ACHN (cell line): Measurements from ENCODE around the gene VWA1.

ENCODE experiments used
- DNase-seq: peaks from one replicate; pipeline ENCODE4 v3.0.0-alpha.2; 2015
- in situ Hi-C: cut with HindIII; loops from 2 replicates; pipeline ENCODE4 v1.10.0; 2017; ENCODE audit warnings: low sequenced_read_pairs, low pct_ligation_motif_present, low pct_unique_long_range_greater_than_20kb

VWA1 gene

DNA sequence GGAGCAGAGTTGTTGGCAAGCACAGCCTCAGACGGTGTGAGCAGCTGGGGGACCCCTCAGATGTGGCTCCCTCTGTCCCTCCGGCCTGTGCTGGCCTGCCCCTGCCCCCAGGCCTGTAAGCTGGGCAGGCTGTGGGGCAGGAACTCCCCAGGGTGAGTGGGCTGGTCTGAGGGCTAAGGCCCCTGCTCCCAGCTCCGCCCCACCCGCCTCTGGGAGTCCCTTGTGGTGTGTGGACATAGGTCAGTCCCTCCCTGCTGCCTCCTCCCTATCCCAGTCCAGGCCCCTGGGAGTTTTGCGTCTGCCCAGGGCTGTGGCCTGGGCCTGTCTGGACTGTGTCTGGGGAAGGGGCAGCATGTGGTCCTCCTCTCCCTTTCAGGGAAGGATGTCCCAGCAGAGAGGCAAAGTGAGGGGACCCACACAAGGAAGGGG lies 3.6 kb upstream of the VWA1 start:
- no peak for DNase-seq
- in situ Hi-C loops, result no loop called here

DNA sequence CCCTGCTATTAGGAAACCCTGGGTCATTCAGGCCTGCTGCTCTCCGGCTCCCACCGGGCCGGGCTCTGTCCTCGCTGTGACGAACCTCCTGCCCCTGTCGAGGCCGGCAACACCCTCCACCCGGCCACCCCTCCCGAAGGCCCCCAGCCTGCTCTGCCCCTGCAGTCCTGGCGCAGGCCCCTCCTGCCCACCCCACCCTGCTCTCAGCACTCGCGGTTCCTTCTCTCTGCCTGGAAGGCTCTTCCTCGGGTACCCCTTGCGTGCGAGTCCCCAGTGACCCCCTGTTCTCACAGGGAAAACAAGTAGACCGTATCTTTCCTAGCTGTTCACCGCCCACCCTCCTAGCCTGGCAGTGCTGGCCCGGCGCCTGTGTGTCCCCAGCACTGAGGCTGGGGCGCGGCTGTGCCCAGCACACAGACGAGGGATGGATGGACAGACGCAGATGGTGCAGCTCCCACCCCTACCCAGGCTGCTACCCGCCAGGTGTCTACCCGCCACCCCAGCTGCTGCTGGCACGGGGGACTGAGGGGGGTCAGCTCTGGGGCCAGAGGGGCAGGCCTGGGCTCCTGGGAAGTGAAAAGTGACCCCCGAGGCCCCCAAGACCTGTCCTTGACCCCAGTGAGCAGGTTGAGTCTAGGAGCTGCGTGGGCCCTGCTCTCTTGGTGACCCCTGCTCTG lies 3.1 kb upstream of the VWA1 start:
- in situ Hi-C loops, result no loop called here
- no peak for DNase-seq

DNA sequence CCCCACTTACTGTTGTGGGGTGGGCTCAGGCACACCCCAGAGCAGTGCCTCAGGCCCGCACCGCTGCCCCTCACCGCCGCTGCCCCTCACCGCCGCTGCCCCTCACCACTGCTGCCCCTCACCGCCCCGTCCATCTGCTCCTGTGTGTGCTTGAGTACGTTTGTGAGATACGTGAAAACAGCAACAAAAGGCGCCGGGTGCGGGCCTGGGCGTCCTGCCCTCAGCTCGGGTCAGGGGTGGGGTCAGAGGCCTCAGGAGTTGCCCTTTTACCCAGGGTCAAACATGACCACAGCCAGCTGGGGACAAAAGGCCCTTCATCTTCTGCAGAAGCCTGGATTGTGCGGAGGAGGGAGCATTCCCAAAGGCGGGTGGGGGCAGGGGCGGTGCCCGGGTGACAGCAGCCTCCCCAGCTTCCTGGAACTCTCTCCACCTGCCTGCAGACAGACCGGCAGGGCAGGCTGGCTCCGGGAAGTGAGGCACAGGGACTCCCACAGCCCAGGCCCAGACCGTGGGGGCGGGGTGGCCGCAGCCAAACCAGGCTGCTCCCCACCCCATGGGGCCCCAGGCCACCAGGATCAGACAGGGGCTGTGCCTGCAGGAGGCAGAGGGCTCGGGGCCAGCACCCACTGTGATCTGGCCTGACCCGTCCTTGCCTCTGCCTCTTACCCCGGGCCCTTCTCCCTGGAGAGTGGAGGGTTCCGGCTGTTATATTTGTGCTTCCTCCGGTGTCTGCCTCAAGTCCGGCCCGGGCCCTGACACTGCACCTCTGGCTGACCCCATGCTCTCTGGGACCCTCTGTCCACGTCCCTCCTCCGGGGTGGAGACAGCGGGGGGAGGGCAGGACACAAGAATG lies 2.3 kb upstream of the VWA1 start:
- no peak for DNase-seq
- in situ Hi-C loops, result no loop called here

DNA sequence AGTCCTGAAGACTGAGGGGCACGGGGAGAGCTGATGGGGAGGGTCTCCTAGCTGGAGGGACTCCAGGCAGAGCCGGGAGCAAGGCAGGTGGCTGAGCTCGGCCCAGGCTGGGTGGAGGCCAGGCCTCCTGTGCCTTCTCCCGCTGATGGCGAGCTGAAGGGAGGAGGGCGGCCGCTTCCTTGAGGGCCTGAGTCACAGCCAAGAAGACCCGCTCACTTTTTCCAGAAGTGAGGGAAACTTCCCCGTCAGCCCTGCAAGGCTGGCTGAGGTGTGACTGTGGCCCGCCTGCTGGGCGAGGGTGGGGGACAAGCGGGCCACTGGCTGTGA lies 1.7 kb upstream of the VWA1 start:
- in situ Hi-C loops, result no loop called here
- no peak for DNase-seq

DNA sequence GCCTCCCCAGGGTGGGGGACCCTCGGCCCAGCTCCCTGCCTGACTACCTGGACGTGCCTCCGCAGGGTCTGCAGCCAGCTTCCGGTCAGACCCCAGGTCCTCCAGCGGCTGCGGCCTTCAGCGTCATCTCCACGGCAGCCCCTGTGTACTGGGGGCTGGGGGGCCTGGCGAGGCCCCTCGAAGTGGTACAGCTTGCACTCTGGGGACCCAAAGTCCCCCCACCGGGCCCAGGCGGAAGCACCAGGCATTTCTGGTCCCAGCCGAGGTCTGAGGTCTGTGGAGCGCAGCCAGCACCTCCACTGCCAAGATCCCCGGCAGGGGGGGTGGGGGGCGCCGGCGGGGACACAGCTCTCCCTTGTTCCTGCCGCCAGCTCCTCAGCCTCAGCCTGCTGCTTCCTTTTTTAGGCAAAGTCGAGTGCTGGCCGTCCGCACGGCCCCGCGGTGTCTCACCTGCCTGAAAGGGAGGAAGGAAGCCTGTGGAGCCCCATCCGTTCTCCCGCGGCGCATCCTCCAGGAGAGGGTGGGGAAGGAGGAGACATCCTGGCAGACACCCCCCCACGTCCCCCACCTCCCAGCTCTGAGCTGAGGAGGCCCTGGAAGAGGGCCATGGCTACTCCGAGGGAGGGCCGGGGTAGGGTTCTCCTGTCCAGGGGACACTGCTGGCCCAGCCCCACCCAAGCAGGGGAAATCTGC lies 1.2 kb upstream of the VWA1 start:
- DNase-seq, result no peak
- in situ Hi-C loops, result no loop called here

DNA sequence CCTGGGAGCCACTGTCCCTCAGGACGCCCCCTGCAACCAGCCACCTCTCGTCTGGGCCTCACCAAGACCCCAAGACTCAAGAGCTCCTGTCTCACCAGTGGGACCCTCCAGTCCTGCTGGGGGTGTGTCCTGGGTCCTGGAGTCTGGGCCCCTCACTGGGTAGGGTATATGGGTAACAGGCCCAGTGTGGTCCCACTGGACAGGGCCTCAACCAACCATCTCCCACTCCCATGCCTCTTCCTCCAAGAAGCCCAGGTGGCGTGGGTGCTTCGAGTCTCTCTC lies 725 bp upstream of the VWA1 start:
- no peak for DNase-seq
- in situ Hi-C loops, result no loop called here

DNA sequence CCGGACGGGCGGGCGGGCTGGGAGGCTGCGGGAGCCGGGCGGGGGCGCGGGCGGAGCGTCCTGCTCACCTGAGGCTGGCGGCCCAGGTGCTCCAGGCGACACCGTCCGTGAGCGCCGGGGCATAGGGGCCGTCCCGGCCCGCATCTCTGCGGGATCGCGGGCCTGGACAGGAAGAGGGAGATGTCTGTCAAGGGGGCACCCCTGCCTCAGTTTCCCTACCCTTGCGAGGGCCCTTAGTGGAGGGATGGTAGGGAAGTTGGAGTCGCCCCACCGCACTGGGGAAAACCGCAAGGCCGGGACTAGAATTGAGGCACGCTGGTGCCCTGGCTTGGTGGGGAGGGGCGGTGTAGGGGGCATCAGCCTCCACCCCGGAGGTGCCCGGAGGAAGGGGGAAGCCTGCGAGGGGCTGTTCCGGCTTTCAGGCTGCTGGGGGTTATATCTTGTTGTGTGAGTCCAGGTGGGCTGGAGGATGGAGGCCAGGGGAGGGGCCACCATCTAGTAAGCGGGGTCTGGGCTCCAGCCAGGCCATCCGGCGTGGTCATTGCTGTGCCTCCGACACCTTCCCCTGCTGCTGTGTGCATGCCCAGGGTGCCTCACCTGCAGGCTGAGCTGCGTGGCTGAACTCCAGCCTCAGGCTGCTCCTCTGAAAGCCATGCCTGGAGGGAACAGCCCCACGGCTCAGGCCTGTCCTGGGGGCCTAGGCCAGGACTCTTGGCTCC lies 580 bp downstream of the VWA1 start:
- DNase-seq, result no peak
- in situ Hi-C loops, result no loop called here

DNA sequence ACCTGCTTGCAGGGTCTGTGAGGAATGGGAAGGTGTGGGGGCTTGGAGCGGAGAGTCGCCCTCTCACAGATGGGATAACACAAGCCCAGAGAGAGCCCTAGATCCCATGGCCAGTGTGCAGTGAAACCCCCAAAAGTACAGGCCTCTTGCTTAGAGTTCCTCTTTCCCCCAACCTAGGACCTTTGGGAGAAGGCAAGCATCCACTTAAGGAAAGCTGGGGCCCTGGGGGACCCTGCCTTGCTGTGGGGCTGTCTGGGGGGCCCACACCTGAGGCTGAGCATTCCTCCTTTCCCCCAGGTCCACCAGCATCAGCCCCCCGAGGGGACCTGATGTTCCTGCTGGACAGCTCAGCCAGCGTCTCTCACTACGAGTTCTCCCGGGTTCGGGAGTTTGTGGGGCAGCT lies 1.1 kb downstream of the VWA1 start:
- in situ Hi-C loops, result no loop called here
- no peak for DNase-seq

DNA sequence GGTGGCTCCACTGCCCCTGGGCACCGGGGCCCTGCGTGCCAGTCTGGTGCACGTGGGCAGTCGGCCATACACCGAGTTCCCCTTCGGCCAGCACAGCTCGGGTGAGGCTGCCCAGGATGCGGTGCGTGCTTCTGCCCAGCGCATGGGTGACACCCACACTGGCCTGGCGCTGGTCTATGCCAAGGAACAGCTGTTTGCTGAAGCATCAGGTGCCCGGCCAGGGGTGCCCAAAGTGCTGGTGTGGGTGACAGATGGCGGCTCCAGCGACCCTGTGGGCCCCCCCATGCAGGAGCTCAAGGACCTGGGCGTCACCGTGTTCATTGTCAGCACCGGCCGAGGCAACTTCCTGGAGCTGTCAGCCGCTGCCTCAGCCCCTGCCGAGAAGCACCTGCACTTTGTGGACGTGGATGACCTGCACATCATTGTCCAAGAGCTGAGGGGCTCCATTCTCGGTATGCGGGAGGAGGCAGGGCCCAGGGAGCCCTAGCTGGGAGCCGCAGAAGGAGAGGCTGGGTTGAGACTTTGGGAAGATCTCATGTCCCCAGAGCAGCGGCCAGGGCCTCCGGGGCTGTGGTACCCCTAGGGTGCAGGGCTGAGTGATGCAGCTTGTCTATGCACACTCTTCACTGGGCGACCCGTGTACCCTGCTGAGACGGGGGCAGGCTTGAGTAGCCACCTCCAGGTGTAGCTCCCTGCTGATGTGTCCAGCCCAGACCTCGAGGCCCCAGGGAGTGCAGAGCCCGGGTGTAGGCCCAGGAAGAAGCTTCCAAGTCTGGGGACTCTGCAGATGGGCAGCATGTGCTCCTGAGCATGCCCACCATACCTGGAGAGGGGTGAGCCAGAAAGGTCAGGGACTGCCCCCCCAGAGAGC lies 1.8 kb downstream of the VWA1 start:
- in situ Hi-C loops, result no loop called here
- no peak for DNase-seq

DNA sequence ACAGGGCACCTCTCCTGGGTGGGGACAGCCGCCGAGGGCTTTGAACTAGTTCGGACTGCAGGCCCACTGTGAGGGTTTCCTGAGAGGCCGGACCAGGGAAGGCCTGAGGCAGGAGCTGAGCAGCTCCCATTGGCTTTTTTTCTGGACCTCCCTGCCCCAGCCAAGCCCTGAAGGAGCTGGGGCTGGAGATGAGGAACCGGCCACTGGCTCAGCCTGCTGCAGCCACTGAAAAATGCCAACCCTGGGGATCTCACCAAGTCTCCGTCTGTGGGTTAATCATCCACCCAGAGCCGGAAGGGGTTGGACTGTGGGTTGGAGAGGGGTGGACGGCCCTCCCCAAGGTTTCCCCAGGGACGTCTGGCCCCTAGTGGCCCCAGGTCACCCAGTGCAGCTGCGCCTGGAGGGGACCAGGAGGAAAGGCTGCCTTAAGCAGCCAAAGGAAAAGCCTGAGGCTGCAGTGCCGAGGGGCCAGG lies 2.5 kb downstream of the VWA1 start:
- peak; percentile 86 for DNase-seq

DNA sequence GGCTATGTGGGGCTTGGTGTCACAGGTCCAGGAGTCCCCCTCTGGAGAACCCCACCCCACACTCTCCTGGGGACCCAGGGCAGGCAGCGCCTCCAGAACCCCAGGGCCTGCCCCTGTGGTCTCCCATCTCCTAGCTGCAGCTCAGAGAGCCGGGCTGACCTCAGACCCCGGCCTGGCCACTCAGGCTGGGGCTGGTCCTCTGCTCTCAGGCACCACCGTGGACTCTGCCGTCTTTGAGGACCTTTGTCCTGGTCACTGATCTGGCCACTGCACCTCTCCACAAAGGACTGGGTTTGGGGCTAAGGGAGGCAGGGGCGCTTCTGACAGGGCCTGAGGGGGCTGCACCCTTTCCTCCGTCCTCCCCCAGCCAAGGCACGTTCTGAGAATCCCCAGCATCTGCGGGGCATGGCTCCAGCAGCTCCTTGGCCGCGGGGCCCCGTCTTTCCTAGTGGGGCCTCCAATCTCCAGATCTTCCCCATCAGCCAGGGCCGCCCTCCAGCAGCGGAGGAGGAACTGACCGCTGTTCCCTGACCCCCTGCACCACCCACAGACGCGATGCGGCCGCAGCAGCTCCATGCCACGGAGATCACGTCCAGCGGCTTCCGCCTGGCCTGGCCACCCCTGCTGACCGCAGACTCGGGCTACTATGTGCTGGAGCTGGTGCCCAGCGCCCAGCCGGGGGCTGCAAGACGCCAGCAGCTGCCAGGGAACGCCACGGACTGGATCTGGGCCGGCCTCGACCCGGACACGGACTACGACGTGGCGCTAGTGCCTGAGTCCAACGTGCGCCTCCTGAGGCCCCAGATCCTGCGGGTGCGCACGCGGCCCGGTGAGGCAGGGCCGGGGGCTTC lies 3.3 kb downstream of the VWA1 start:
- in situ Hi-C loops, result no loop called here

More for the DNA sequence above, 2.5 kb downstream of the VWA1 start:
- in situ Hi-C loops, result no loop called here

DNA sequence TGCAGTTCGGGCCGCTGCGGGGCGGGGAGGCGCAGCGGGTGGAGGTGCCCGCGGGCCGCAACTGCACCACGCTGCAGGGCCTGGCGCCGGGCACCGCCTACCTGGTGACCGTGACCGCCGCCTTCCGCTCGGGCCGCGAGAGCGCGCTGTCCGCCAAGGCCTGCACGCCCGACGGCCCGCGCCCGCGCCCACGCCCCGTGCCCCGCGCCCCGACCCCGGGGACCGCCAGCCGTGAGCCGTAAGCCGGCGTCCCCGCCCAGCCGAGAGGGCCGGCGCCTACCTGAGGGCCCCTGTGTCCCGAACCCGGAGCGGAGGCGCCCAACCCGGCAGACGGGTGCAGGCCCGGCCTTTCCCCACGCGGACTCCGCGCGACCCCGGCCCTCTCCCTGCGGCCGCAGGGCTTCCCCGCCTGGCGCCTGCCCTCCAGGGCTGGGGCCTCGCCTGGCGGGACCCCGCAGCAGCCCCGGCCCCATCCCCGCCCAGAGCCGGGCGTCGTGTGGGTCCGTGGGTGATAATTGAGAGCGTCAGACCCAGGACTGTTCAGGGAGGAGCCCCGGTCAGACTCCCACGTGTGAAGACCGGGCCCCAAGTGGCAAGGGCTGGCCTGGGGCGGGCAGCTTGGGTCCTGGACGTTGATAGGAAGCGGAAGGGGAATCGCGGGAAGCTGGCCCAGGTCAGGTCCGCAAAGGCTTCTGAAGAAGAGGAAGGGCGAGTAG lies 4.2 kb downstream of the VWA1 start:
- no peak for DNase-seq

More for the DNA sequence above, 3.3 kb downstream of the VWA1 start:
- DNase-seq, result no peak

DNA sequence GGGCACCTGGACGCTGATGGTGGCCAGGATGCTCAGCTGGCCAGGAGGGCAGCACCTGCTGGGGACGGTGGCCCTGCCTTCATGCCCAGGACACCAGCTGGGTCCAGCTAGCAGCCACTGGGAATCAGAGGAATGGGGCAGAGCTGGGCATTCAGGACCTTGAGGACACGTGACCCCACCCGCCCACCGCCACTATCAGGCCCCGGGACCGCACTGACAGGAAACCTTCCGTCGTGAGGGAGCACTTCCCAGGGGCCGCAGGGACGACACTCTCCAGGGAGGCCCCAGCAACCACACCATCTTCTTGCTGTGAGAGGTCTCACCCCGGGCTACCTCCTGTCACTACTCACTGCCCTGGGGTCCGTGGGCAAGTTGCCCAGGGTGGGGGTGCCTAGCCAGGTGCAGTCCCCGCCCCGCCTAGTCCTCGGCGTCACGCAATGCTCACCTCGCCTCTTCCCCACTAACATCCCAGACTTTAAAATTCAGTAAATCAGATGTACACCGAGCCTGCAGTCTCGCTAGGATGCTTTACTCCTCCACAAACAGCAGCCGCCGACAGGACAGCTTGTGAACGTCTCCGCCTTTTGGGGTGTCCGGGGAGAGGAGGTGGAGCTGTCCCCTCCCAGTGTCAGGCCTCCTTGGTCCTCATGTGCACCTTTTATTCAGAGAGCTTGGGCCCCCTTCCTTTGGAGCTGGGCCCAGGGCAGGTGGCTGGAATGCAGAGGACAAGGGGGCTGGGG lies 4.9 kb downstream of the VWA1 start:
- DNase-seq, result no peak

More for the DNA sequence above, 4.2 kb downstream of the VWA1 start:
- in situ Hi-C loops, result no loop called here

DNA sequence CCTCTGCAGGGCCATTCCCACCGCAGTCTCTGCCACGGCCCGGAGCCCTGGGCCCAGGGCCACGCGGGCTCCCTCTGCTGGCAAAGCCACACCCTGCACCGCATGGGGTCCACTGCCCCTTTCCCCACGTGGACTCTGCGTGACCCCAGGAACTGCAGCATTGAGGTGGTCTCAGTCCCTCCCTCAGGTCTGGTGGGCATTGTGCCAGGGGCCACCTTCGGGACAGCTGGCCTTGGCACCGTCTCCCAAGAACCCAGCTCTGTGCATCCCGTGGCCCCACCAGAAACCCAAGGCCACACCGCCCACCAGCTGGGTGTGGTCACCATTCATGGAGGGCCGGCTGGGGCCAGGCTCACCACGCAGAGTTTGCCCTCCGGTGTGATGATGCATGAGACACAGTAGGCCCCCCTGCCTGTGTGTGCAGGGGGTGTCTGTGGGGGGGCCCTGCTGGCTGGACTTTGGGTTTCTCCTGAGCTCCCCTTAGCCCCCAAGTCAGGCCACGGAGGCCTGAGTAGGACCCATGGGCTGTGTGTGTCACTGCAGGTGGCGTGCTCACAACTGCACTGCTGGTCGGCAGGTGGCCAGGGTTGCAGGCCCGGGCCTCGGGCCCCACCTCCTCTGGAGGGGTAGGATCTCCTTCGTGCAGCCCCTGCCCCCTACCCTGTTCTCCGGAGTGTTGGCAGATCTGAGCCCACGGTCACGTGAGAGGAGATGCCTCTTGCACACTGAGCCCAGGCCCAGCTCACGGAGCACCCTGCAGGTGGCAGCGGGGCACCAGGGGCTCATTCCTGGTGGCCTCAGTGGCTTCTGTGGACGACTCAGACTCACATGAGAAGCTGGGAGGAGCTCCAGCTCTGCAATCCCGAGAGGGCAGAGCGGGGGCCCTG lies 5.8 kb downstream of the VWA1 start:
- in situ Hi-C loops, result no loop called here

More for the DNA sequence above, 4.9 kb downstream of the VWA1 start:
- in situ Hi-C loops, result no loop called here

DNA sequence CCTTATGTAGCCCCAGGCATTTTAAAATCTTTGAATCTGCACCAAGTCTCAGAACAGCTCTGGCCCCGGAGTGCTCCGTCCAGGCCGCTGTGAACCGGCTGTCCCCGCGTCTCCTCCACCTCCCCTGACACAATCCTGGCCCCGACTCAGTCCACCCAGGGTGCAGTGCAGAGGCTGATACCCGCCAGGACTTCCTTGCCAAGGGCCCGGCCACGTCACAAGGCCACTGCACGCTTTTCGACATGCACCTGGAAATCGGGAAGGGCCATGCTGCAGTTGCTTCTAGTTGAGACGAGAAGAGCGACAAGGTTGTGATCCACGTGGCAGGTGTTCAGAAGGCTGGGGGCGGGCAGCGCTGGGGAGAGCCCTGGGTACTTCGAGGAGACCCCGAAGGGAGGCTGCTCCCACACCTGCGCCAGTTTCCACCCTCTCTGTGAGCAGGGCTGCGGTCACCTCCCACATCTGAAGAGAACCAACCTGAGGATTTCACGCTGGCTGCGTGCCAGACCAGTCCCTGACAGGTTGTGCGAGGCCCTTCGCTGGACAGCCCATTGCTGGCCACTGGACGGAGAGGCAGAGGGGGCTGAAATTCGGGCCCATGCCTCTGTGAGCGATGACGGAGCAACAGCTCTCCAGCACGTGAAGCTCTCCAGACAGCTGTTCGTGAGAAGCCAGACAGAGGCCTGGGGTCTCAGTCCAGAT lies 6.7 kb downstream of the VWA1 start:
- DNase-seq, result no peak
- in situ Hi-C loops, result no loop called here

More for the DNA sequence above, 5.8 kb downstream of the VWA1 start:
- DNase-seq, result peak; percentile 49
